MG63 (cell line): Measurements from ENCODE around the gene ADAMTS7. TPM values are rescaled to one million over a fixed set of nuclear protein-coding genes. Genes with fewer than 3 reads are reported as not detected.
"Not testable (repeated sequence)": the region's sequence is repeated elsewhere in the genome, so short reads cannot be mapped to it uniquely, and the experiment has no call there.

Experiments
- DNase-seq: peaks from one replicate; pipeline ENCODE4 v3.0.0-alpha.2; 2020
- H3K27me3 ChIP-seq: fragments of 250-450 bp; sonication (Bioruptor Pico); 2 replicates; pipeline ENCODE4 v1.5.1; 2020; ENCODE audit warnings: mild to moderate bottlenecking, moderate library complexity
- H3K36me3 ChIP-seq: fragments of 250-450 bp; sonication (Bioruptor Pico); 2 replicates; pipeline ENCODE4 v1.5.1; 2020; ENCODE audit warnings: mild to moderate bottlenecking, moderate library complexity
- H3K4me3 ChIP-seq: fragments of 250-450 bp; sonication (Bioruptor Pico); 2 replicates; pipeline ENCODE4 v1.5.1; 2020; ENCODE audit warnings: mild to moderate bottlenecking, moderate library complexity
- H3K9me3 ChIP-seq: fragments of 250-450 bp; sonication (Bioruptor Pico); 2 replicates; pipeline ENCODE4 v1.5.1; 2020; ENCODE audit warnings: mild to moderate bottlenecking, moderate library complexity
- total RNA-seq: library from RNA; depleted of rRNA; stranded (reverse); fragments of >200 nt; shearing (Covaris generic); gene quantifications from 2 replicates; pipeline ENCODE4 v1.2.3, GENCODE V29; 2014; ENCODE audit warnings: low replicate concordance

Gene ADAMTS7
- total RNA-seq, 1 experiment from 2014 or later: 3.3 TPM

DNA sequence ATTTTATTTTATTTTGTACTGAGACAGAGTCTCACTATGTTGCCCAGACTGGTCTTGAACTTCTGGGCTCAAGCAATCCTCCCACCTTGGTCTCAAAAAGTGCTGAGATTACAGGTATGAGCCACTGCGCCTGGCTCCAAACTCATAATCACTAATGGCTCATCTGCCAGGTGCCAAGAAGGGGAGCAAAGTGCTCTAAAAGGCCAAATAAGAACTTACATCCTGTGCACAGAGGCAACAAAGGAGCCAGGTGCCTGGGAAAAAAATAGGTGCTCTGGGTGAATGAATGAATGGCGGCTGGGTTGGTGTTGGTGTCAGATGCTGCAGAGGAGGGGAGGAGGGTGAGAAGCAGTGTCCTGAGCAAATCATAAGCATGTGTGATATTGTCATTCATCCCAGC lies 25.9 kb upstream of the ADAMTS7 start:
- no peak overlapping the region for H3K4me3 ChIP-seq
- no peaks in the 10 kb centered on the region for H3K36me3 ChIP-seq
- DNase-seq: no peak
- no peaks in the 10 kb centered on the region for H3K27me3 ChIP-seq
- H3K9me3 ChIP-seq: no peaks in the 10 kb centered on the region

DNA sequence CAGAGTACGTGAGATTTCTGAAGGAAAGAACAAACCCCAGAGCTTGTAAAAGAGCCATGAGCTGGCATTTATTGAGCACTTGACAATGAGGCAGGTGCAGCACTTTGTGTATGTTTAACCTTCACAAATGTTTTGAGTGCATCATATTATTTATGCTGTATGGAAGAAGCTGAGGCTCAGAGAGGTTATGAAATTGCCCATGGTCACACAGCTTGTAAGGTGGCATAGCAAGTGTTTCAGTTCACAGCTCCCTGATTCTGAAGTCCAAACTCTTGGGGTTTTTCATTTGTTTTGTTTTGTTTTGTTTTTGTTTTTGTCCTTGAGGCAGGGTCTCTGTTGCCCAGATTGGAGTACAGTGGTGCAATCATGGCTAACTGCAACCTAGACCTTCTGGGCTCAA lies 25.1 kb upstream of the ADAMTS7 start:
- Histone ChIP-seq H3K27me3 (no peaks in the 10 kb centered on the region), H3K36me3 (no peaks in the 10 kb centered on the region), H3K9me3 (no peaks in the 10 kb centered on the region), H3K4me3 (no peak overlapping the region)
- DNase-seq: no peak

DNA sequence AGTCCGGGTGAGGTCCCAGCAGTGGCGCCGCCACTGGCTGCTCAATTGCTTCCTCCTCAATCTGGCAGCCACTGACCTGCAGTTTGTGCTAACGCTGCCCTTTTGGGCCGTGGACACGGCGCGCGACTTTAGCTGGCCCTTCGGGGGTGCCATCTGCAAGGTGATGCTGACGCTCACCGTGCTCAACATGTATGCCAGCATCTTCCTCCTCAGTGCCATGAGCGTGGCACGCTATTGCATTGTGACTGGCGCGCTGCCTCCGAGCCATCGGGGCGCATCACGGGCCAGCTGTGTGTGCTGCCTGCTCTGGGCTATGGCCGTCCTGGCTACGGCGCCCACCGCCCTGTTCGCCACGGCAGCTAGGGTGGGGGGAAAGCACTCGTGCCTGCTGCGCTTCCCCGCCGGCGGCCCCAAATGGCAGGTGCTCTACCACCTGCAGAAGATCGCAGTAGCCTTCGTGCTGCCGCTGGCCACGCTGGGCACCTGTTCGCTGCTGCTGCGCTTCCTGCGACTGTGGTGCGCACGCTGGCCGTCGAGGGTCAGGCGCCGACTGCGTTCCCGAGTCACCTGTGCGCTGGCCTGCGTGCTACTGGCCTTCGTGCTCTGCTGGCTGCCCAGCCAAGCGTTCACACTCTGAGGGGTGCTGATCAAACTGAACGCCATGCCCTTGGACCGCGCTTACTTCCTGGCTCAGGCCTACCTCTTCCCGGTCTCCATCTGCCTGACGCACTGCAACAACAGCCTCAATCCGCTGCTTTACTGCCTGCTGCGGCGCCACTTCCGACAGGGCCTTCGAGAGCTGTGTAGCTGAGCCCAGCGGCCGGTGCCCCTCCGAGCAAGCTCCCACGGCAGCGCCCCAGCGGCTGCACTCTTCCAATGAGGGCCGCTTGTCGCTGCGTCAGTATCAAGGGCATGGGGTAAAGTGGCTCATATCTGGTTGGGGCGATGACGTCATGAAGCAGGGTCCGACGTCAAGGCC lies 20.3 kb upstream of the ADAMTS7 start:
- DNase-seq: no peak
- H3K4me3 ChIP-seq: no peak overlapping the region
- no peaks in the 10 kb centered on the region for H3K27me3 ChIP-seq
- H3K36me3 ChIP-seq: no peaks in the 10 kb centered on the region
- no peaks in the 10 kb centered on the region for H3K9me3 ChIP-seq

DNA sequence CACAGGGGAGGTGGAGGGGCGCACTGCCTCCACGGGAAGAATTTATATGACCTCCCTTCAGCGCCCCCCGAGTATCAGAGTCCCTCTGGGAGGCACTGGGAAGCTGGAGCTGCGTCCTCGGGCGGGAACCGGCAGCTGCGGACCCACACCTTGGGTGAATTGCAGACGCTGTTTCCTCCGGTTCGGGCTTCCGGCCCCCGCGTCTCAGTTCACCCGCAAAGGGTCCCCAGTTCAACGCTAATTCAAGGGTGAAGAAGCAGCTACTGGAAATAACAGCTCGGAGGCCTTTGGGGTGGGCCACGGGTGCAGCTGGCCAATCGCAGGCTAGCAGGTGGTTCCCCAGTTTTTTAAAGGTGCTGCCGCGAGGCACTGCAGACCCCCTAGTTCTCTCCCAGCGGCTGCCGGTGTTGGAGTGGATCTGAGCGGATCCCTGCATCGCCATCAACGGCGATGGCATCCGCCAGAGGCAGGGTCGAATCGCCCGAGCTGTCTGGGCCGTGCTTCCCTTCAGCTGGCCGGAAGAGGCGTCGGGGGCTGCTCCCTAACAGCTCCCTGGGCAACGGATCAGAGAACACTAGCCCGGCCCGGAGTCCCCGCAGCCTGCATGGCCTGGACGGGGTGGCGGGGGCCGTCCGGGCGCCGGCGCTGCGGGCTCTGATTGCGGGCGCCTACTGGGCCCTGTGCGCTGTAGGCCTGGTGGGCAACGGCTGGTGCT lies 19.4 kb upstream of the ADAMTS7 start:
- Histone ChIP-seq H3K4me3 (no peak overlapping the region), H3K9me3 (no peaks in the 10 kb centered on the region), H3K27me3 (no peaks in the 10 kb centered on the region), H3K36me3 (no peaks in the 10 kb centered on the region)
- DNase-seq: no peak

DNA sequence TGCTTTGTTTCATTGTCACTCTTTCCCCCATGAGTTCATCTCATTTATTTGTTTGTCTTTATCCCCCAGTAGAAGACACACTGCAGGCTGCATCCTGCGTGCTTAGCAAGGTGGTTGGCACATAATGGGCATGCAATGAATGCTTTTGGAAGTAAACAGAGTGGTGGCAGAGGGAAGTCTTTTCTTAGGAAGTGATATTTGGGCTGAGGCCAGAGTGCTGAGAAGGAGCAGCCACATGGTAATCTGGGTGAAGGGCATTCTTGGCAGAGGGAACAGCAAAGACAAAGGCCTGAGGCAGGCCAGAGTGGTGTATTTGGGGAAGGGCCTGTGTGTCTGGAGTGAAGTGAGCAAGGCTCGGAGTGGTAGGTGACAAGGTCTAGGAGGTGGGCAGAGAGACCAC lies 17.7 kb upstream of the ADAMTS7 start:
- Histone ChIP-seq H3K4me3 (no peak overlapping the region), H3K27me3 (no peaks in the 10 kb centered on the region), H3K36me3 (no peaks in the 10 kb centered on the region), H3K9me3 (no peaks in the 10 kb centered on the region)
- peak; percentile 16 for DNase-seq

DNA sequence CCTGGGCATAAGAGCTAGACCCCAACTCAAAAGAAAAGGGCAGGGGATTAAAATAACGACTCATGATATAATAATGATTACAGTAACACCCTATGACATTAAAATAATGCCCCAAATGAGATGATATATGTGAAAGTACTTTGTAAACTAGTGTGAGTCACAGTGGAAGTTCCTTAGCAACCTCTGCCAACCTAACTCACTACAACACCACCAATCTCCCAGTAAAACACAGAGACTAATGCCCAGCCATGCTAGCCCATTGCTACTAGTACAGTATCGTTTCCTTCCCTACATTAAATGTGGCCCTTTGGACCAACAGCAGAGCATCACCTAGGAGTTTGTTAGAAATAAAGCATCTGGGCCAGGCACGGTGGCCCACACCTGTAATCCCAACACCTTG lies 11.2 kb upstream of the ADAMTS7 start:
- Histone ChIP-seq H3K4me3 (no peak overlapping the region), H3K36me3 (no peaks in the 10 kb centered on the region), H3K27me3 (no peaks in the 10 kb centered on the region), H3K9me3 (no peaks in the 10 kb centered on the region)
- DNase-seq: no peak

DNA sequence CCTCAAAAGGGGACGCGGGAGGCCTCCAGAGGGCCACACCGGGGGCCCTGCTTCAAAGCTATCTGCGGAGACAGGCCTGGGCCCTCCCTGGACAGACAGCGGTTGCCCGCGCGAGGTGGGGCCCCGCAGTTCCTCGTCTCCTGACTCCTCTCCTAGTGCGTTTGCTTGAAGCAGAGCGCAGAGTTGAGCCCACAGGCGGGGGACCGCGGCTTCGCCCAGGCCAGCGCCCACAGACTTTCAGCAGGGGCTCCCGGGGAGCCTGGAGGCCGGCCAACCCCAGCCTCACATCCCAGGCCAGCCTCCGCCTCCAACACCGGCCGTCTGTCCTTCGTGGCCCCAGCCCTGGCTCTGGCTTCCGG lies 540 bp upstream of the ADAMTS7 start:
- no peak for DNase-seq
- H3K36me3 ChIP-seq: no peaks in the 10 kb centered on the region
- H3K9me3 ChIP-seq: peaks cover 8% of the 10 kb centered on the region
- peak overlapping the region; percentile 67 for H3K4me3 ChIP-seq
- peaks cover 3% of the 10 kb centered on the region; the same call in 1 of the 2 replicates for H3K27me3 ChIP-seq

DNA sequence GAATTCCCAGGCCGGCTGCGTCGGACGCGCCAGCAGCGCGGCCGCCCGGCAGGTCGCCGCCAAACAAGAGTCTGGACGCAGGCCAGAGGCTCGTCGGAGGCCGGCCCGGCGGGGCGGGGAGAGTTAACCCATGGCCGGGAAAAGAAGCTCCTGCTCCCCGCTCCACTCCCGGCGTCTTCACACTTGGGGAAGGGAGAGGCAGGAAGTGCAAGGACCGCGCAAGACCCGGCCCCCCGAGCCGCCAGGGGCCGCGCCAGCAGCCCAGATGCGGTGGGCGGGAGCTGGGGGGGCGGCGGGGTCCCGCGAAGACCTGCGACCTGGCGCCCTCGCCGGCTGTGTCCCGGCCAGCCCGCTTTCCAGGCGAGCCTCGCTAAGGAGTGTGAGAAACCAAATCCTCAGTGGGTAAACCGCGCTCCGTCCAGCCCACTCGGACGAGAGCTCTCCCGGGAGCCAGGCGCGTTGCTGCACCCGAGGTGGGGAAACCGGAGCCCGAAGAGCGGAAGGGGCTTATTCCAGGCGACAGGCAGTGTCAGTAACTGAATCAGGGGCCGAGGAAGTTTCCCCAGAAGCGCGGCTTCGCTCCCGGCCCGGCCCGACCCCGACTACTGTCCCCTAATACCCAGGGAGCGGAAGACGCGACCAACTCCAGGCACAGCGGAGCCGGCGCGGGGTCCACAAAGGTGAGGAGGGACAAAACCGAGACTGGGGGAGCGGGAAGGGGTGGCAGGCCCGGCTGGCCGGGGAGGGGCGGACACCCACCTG lies 721 bp downstream of the ADAMTS7 start:
- Histone ChIP-seq H3K36me3 (no peaks in the 10 kb centered on the region), H3K27me3 (peaks cover 3% of the 10 kb centered on the region; the same call in 1 of the 2 replicates), H3K9me3 (peaks cover 8% of the 10 kb centered on the region), H3K4me3 (peak overlapping the region; percentile 67)
- no peak for DNase-seq

DNA sequence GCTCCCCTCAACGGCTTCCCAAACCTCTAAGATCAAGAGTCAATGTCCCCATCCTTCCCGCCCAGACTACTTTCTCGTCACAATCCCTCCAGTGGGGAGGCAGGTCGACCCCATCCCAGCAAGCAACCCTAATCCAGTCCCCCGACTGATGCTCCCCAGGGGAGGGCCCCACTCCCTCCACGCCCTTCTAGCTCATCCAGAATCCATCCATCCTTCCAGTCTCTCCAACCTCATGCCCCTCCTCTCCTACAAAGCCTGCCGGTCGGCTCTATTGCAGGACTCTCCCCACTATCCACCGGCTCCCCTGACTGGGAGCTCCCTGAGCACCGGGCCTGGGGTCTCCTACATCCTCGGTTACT lies 1.3 kb downstream of the ADAMTS7 start:
- Histone ChIP-seq H3K36me3 (no peaks in the 10 kb centered on the region), H3K9me3 (peaks cover 8% of the 10 kb centered on the region), H3K4me3 (no peak overlapping the region; the same call in 1 of the 2 replicates), H3K27me3 (peaks cover 3% of the 10 kb centered on the region; the same call in 1 of the 2 replicates)
- DNase-seq: no peak

DNA sequence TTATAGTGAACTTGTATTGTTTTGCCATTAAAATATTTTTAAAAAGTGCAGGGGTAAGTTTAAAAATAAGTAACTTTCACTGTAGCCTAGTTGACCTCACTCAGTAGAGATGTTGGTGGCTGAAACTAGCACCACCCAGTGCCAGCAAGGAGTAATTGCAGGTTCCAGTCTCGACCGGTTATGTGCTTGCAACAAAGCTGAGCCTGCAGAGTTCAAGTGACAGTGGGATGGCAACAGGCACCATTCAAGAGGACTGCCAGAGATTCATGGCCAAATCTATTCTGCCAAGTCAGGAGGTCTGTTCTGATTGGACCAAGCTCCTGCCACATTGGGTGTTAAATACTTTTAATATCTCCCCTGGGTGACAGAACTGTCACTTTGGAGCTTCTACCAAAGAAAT lies 2.7 kb downstream of the ADAMTS7 start:
- Histone ChIP-seq H3K36me3 (no peaks in the 10 kb centered on the region), H3K4me3 (no peak overlapping the region), H3K9me3 (peaks cover 8% of the 10 kb centered on the region), H3K27me3 (peaks cover 3% of the 10 kb centered on the region; the same call in 1 of the 2 replicates)
- DNase-seq: no peak

DNA sequence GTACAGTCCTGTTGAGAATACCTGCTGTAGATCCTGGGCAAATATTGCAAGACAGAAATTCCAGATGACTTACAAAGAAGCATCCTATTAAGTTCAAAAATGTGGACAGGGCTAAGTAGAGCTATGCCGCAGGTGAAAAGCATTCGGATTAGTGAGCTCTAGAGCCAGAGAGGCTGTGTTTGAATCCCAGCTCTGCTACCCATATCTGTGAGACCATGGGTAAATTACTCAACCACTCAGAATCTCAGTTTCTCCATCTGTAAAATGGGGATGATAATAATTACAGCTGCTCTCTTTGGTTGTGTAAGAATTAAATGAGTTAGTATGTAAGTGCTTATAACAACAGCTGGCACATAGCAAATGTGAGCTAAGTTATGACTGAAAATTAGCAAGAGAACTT lies 3.9 kb downstream of the ADAMTS7 start:
- H3K9me3 ChIP-seq: peaks cover 8% of the 10 kb centered on the region
- no peak for DNase-seq
- no peak overlapping the region for H3K4me3 ChIP-seq
- H3K36me3 ChIP-seq: no peaks in the 10 kb centered on the region
- peaks cover 3% of the 10 kb centered on the region; the same call in 1 of the 2 replicates for H3K27me3 ChIP-seq

DNA sequence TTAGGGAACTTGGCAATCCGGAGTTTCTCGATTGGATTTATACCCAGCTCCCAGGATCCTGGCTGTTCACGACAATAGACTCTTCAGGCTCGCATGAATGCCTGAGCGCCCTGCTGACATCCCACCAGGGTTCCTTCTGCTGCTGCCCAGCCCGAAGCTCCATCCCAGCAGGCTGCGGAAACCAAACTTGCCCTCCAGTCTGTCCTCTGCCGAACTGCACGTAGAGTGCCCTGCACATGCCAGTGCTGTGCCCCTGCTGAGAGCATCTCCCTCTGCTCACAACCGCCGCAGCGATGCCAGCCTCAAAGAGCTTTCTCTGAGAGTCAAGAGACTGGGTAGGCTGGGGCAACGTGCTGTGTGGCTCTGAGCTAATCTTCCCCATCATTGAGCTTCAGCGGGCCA lies 6.9 kb downstream of the ADAMTS7 start:
- no peaks in the 10 kb centered on the region for H3K36me3 ChIP-seq
- H3K27me3 ChIP-seq: no peaks in the 10 kb centered on the region
- H3K4me3 ChIP-seq: no peak overlapping the region
- peaks cover 8% of the 10 kb centered on the region for H3K9me3 ChIP-seq
- no peak for DNase-seq

DNA sequence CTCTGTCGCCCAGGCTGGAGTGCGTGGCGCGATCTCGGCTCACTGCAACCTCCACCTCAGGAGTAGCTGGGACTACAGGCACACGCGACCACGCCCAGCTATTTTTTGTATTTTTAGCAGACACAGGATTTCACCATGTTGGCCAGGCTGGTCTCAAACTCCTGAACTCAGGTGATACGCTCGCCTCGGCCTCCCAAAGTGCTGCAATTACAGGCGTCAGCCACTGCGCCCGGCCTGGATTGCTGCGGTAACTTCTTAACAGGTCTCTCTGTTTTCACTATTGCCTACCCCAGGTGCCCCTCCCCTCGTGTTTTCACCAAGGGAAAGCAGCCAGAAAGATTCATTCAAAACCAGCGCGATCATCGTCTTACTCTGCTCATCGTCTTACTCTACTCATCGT lies 10.5 kb downstream of the ADAMTS7 start:
- no peaks in the 10 kb centered on the region for H3K36me3 ChIP-seq
- DNase-seq: no peak

DNA sequence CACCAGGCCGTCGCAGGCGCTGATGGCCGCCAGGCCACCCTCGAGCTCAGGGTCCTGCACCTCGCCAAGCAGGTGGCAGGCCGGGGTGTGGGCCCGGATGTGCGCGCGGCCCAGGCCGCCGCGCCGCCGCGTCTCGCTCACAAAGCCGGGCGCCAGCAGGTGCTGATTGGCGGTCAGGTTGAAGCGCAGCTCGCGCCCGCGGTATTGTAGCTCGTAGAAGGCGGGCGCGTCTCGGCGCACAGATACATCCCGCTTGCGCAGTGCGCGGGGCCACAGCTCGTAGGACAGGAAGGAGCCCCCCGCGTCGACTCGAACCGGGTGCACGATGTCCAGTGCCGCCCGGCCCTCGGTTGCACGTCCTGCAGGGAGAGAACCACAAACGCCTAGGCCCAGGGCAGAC lies 11.1 kb downstream of the ADAMTS7 start:
- Histone ChIP-seq H3K36me3 (no peaks in the 10 kb centered on the region), H3K27me3 (no peaks in the 10 kb centered on the region), H3K9me3 (no peaks in the 10 kb centered on the region), H3K4me3 (no peak overlapping the region)
- no peak for DNase-seq

More for the DNA sequence above, 10.5 kb downstream of the ADAMTS7 start:
- H3K9me3 ChIP-seq: no peaks in the 10 kb centered on the region
- no peak overlapping the region for H3K4me3 ChIP-seq
- H3K27me3 ChIP-seq: no peaks in the 10 kb centered on the region

DNA sequence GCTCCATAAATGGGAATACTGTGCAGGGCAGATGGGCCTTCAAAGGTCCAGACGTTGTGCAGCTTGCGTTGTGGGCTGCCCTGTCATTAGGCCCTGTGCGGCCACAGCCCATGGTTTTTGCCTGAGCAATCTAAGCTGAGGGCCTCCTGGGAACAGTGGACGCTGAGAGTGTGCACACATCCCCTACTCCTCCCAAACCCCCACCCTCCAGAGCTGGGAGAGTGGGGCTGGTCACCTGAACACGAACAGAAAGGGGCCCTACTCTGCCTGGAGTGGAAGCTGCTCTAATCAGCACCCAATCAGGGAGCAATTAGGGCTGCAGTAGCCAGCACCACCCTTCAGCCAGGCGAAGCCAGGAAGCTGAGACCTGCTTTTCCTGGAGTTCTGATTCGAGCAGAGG lies 12.2 kb downstream of the ADAMTS7 start:
- not testable (repeated sequence) for H3K27me3 ChIP-seq, H3K4me3 ChIP-seq, H3K9me3 ChIP-seq, DNase-seq, H3K36me3 ChIP-seq

DNA sequence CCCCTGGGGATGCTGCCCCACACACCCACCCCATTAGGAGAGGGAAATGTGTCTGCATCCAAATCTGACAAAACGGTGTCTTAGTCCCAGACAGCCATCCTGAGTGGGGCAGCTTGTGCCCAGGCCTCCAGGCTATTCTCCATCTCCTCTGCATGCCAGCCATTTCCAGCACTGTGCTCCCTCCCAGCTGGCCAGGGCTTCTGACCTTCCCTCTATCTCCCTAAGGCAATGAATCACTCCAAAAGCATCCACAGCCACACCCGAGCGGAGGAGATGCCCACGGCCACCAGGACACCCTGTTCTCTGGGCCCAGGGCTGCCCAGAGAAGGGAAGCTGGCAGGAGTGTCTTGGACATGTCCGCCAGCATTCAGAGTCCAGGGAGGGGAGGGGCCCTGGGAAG lies 12.9 kb downstream of the ADAMTS7 start:
- peak; percentile 74 for DNase-seq
- H3K4me3 ChIP-seq, H3K9me3 ChIP-seq, H3K27me3 ChIP-seq, H3K36me3 ChIP-seq: not testable (repeated sequence)

DNA sequence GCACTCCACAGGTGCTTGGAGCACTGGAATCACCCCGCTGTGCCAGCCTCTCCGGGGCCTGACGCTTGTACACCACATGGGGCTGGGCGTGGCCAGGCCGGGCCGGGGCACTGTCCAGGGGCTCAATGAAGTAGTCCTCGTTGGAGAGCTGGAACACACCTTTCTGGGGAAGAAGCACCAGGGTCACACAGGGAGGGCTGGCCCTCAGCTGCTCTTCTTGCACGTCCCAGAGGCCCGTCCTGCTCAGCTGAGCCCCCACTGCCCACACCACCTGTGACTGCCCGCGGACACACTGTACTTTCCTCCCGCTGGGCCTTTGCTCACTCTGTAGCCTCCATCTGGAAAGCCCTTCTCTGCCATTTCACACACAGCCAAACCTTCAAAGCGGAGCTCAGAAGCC lies 13.3 kb downstream of the ADAMTS7 start:
- no peaks in the 10 kb centered on the region for H3K36me3 ChIP-seq
- DNase-seq: no peak
- H3K27me3 ChIP-seq: no peaks in the 10 kb centered on the region
- H3K9me3 ChIP-seq: no peaks in the 10 kb centered on the region
- H3K4me3 ChIP-seq: no peak overlapping the region
